ENCODE data around the gene GNG14. TPM values are rescaled to one million over a fixed set of nuclear protein-coding genes. Genes with fewer than 3 reads are reported as not detected.
"Not testable (repeated sequence)": the region's sequence is repeated elsewhere in the genome, so short reads cannot be mapped to it uniquely, and the experiment has no call there.

Gene GNG14
- total and polyA plus RNA-seq, 4 donors: not detected

DNA sequence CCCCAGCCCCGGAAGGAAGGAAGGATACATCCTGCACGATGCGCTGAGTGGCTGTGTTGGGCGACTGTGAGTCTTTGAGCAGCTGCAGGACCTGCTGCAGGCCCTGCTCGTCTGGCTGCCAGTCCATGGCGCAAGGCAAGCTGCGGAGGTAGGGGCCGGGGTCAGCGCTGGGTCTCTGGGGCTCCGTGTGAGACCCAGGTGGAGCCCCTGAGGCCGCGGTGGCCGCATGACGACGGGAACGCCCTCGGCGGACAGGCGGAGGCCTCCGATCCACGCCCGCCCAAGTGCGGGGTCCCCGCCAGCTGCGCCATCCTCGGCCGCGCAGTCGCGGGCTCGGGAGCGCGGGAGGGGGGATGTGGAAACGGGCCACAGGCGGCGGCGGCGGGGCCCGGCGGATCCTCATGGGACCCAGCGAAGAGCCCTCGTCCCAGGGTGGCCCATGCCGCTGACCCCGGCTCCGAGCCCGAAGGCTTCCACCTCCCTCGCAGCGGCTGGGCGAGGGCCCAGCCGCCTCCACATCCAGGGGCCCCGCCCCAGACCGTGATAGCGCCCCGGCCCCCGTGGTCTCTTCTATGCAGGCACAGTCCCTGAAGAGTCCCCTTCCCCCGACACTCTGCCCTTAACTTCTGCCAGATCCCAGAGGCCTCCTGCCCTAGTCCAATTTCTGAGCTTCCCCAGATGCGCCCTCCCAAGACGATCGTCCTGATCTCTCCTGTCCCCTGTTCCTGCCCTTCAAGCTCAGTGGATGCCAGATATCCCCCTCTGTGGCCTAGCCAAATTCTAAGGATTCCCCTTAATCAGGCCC lies 33.3 kb downstream of the GNG14 start:
- intact Hi-C loops (cut with DNase I): loop anchor here in 1 of 2 donors (5.0 kb wide), 1 partner anchor 76 kb away; no protein-coding TSS in a partner anchor
- ATAC-seq (ENCODE audit: low FRiP score) (peak; percentile 50), DNase-seq (peak in 1 of 2 donors; percentile 78)

GRCh38 chr19:12721656-12722565 lies 34.1 kb downstream of the GNG14 start:
- Histone ChIP-seq H3K36me3 (ENCODE audit: control insufficient read depth in 1 of 2, insufficient read depth in 2 of 2, low read length in 1 of 2) (peaks cover 0 to 3% of the 10 kb centered on the region in 2 donors), H3K4me3 (ENCODE audit: low read length in 2 of 2) (peak overlapping the region; percentile 68 to 97), H3K4me1 (ENCODE audit: control insufficient read depth in 1 of 2, insufficient read depth in 2 of 2, low read length in 2 of 2) (no peaks in the 10 kb centered on the region), H3K27ac (ENCODE audit: low read depth in 1 of 2, low read length in 2 of 2) (peak overlapping the region; percentile 49 to 59), H3K27me3 (ENCODE audit: control insufficient read depth in 1 of 2, insufficient read depth in 2 of 2, low read length in 1 of 2) (no peaks in the 10 kb centered on the region), H3K9me3 (ENCODE audit: control insufficient read depth, low read length) (no peaks in the 10 kb centered on the region)
- ATAC-seq (ENCODE audit: low FRiP score) (peak; percentile 69), DNase-seq (peak; percentile 82 to 90)
- 1% methylated on average over 57 to 65 of the region's 65 CpGs for WGBS, 2 donors
- intact Hi-C loops (cut with DNase I): loop anchor here (2.0 to 5.0 kb wide), 2 partner anchors 41 to 75 kb away; partner anchors contain the start of gene DHPS (in 1 of the 2)

More for the DNA sequence above, 33.3 kb downstream of the GNG14 start:
- peak overlapping the region; percentile 68 to 97 for H3K4me3 ChIP-seq (ENCODE audit: low read length in 2 of 2)
- WGBS, 2 donors: 2 to 4% methylated on average over 55 to 59 of the region's 59 CpGs
- no peaks in the 10 kb centered on the region for H3K4me1 ChIP-seq (ENCODE audit: control insufficient read depth in 1 of 2, insufficient read depth in 2 of 2, low read length in 2 of 2)
- no peaks in the 10 kb centered on the region for H3K27me3 ChIP-seq (ENCODE audit: control insufficient read depth in 1 of 2, insufficient read depth in 2 of 2, low read length in 1 of 2)
- peaks cover 0 to 7% of the 10 kb centered on the region in 2 donors for H3K36me3 ChIP-seq (ENCODE audit: control insufficient read depth in 1 of 2, insufficient read depth in 2 of 2, low read length in 1 of 2)
- peak overlapping the region; percentile 49 to 59 for H3K27ac ChIP-seq (ENCODE audit: low read depth in 1 of 2, low read length in 2 of 2)
- no peaks in the 10 kb centered on the region for H3K9me3 ChIP-seq (ENCODE audit: control insufficient read depth, low read length)

- Histone ChIP-seq H3K27me3 (ENCODE audit: control insufficient read depth in 1 of 2, insufficient read depth in 2 of 2, low read length in 1 of 2) (no peaks in the 10 kb centered on the region), H3K4me1 (ENCODE audit: control insufficient read depth in 1 of 2, insufficient read depth in 2 of 2, low read length in 2 of 2) (no peaks in the 10 kb centered on the region), H3K27ac (ENCODE audit: low read depth in 1 of 2, low read length in 2 of 2) (peak overlapping the region; percentile 59 to 70), H3K36me3 (ENCODE audit: control insufficient read depth in 1 of 2, insufficient read depth in 2 of 2, low read length in 1 of 2) (peaks cover 0 to 2% of the 10 kb centered on the region in 2 donors), H3K4me3 (ENCODE audit: low read length in 2 of 2) (peak overlapping the region; percentile 68 to 97), H3K9me3 (ENCODE audit: control insufficient read depth, low read length) (no peaks in the 10 kb centered on the region)
- 1% methylated on average over 32 of the region's 32 CpGs for WGBS, 2 donors
- intact Hi-C loops (cut with DNase I): loop anchor here (2.0 to 5.0 kb wide), 2 partner anchors 42 to 75 kb away; partner anchors contain the start of gene DHPS (in 1 of the 2)
- DNase-seq: peak; percentile 98
- peak; percentile 96 for ATAC-seq (ENCODE audit: low FRiP score)
These were observed 35.0 kb downstream of the GNG14 start for GRCh38 chr19:12722566-12723380.

DNA sequence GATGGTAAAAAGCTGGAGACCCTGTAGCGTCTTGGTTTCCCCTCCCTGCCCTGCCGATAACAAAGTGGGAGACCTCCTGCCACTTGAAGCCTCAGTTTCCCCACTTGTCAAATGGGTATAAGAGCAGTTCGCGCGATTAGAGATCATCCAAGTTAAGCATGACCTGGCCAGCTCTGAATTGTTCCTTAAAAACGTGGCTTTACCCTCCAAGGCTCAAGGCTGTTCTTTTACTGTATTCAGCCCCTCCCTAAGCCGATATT lies 35.5 kb downstream of the GNG14 start:
- Histone ChIP-seq H3K9me3 (ENCODE audit: control insufficient read depth, low read length) (no peaks in the 10 kb centered on the region), H3K36me3 (ENCODE audit: control insufficient read depth in 1 of 2, insufficient read depth in 2 of 2, low read length in 1 of 2) (peaks cover 0 to 2% of the 10 kb centered on the region in 2 donors), H3K27me3 (ENCODE audit: control insufficient read depth in 1 of 2, insufficient read depth in 2 of 2, low read length in 1 of 2) (no peaks in the 10 kb centered on the region), H3K4me3 (ENCODE audit: low read length in 2 of 2) (peak overlapping the region; percentile 17 to 64), H3K4me1 (ENCODE audit: control insufficient read depth in 1 of 2, insufficient read depth in 2 of 2, low read length in 2 of 2) (no peaks in the 10 kb centered on the region), H3K27ac (ENCODE audit: low read depth in 1 of 2, low read length in 2 of 2) (peak overlapping the region in 1 of 2 donors; percentile 70)
- 1 to 2% methylated on average over 7 of the region's 7 CpGs for WGBS, 2 donors
- ATAC-seq (ENCODE audit: low FRiP score) (no peak), DNase-seq (no peak)
- intact Hi-C loops (cut with DNase I): loop anchor here (2.0 to 5.0 kb wide), 2 partner anchors 43 to 74 kb away; partner anchors contain the start of gene DHPS (in 1 of the 2)

- ATAC-seq (ENCODE audit: low FRiP score) (peak; percentile 47), DNase-seq (peak in 1 of 2 donors; percentile 84)
- Histone ChIP-seq H3K27me3 (ENCODE audit: control insufficient read depth in 1 of 2, insufficient read depth in 2 of 2, low read length in 1 of 2) (no peaks in the 10 kb centered on the region), H3K9me3 (ENCODE audit: control insufficient read depth, low read length) (no peaks in the 10 kb centered on the region), H3K27ac (ENCODE audit: low read depth in 1 of 2, low read length in 2 of 2) (peak within 1 kb of the TSS in 1 of 2 donors; percentile 70), H3K4me3 (ENCODE audit: low read length in 2 of 2) (peak within 1 kb of the TSS; percentile 17 to 64), H3K4me1 (ENCODE audit: control insufficient read depth in 1 of 2, insufficient read depth in 2 of 2, low read length in 2 of 2) (no peaks in the 10 kb centered on the region), H3K36me3 (ENCODE audit: control insufficient read depth in 1 of 2, insufficient read depth in 2 of 2, low read length in 1 of 2) (no peaks in the 10 kb centered on the region)
- WGBS, 2 donors: 3% methylated on average over 28 of the region's 28 CpGs
- intact Hi-C loops (cut with DNase I): loop anchor here (2.0 to 5.0 kb wide), 2 partner anchors 43 to 73 kb away; partner anchors contain the start of gene DHPS (in 1 of the 2)
These were observed 36.0 kb downstream of the GNG14 start, which contains the start of gene TNPO2 for GRCh38 chr19:12723641-12724426. Gene TNPO2, minus strand, starts transcription at chr19:12723932. Its CDS starts 2,955 bp downstream, at chr19:12720977.

GRCh38 chr19:12725612-12726011 lies 37.8 kb downstream of the GNG14 start:
- not testable (repeated sequence) for H3K36me3 ChIP-seq (ENCODE audit: control insufficient read depth in 1 of 2, insufficient read depth in 2 of 2, low read length in 1 of 2); ATAC-seq (ENCODE audit: low FRiP score)
- 91 to 94% methylated on average over 10 of the region's 10 CpGs for WGBS, 2 donors

DNA sequence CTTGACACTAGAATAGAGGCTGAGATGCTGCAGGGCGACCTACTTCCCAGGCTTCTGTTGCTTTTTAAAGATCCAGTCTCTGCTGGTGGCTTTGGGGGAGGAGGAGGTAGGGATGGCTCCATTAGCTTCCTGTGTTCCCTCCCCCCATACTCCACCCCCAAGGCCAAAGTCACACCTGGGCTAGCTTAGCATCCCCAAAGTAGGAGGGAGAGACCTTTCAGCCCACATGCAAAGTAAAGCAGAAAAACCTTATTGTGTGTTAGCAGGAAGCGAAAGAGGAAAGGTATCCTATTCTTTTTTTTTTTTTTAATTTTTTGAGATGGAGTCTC lies 39.2 kb downstream of the GNG14 start:
- Histone ChIP-seq H3K27ac (ENCODE audit: low read depth in 1 of 2, low read length in 2 of 2) (no peak overlapping the region), H3K4me3 (ENCODE audit: low read length in 2 of 2) (no peak overlapping the region), H3K27me3 (ENCODE audit: control insufficient read depth in 1 of 2, insufficient read depth in 2 of 2, low read length in 1 of 2) (no peaks in the 10 kb centered on the region), H3K4me1 (ENCODE audit: control insufficient read depth in 1 of 2, insufficient read depth in 2 of 2, low read length in 2 of 2) (peaks cover 0 to 2% of the 10 kb centered on the region in 2 donors), H3K9me3 (ENCODE audit: control insufficient read depth, low read length) (no peaks in the 10 kb centered on the region), H3K36me3 (ENCODE audit: control insufficient read depth in 1 of 2, insufficient read depth in 2 of 2, low read length in 1 of 2) (no peaks in the 10 kb centered on the region)
- no peak for ATAC-seq (ENCODE audit: low FRiP score)
- intact Hi-C loops (cut with DNase I): no loop called here
- DNase-seq: no peak
- 92 to 100% methylated on average over 2 of the region's 2 CpGs for WGBS, 2 donors

More at GRCh38 chr19:12725612-12726011, 37.8 kb downstream of the GNG14 start:
- H3K4me1 ChIP-seq (ENCODE audit: control insufficient read depth in 1 of 2, insufficient read depth in 2 of 2, low read length in 2 of 2); intact Hi-C loops (cut with DNase I); DNase-seq; H3K27me3 ChIP-seq (ENCODE audit: control insufficient read depth in 1 of 2, insufficient read depth in 2 of 2, low read length in 1 of 2); H3K4me3 ChIP-seq (ENCODE audit: low read length in 2 of 2); H3K9me3 ChIP-seq (ENCODE audit: control insufficient read depth, low read length); H3K27ac ChIP-seq (ENCODE audit: low read depth in 1 of 2, low read length in 2 of 2): not testable (repeated sequence)

All from aorta (tissue), 5 donors.